Activated B cell treated with CpG ODN at 0.5 μM for 24 hours (primary cell): ENCODE data around the gene IGFN1. TPM values are rescaled to one million over a fixed set of nuclear protein-coding genes. Genes with fewer than 3 reads are reported as not detected.

Source experiments
- ATAC-seq: fragments of 200-7000 bp; cut with Tn5 transposase; one replicate; pipeline ENCODE4 v1.10.0; 2021; ENCODE audit warnings: low read depth, mild to moderate bottlenecking, moderate library complexity
- CTCF ChIA-PET: fragments of 350-600 bp; sonication (Branson Sonifier 250); formaldehyde crosslinking; loops from one replicate; lab custom pipeline; 2021; ENCODE audit warnings: antibody characterized with exemption; lab: Charles Lee
- POLR2A ChIA-PET: fragments of 350-600 bp; sonication (Branson Sonifier 250); formaldehyde crosslinking; loops from one replicate; lab custom pipeline; 2021; ENCODE audit warnings: antibody characterized with exemption; lab: Charles Lee
- DNase-seq: peaks from one replicate; pipeline ENCODE4 v3.0.0; 2022
- H3K27ac Mint-ChIP-seq: one replicate; pipeline ENCODE4 v1.8.0; 2020; ENCODE audit warnings: mixed read lengths
- H3K27me3 Mint-ChIP-seq: one replicate; pipeline ENCODE4 v1.8.0; 2021; ENCODE audit warnings: mixed read lengths
- H3K36me3 Mint-ChIP-seq: one replicate; pipeline ENCODE4 v1.8.0; 2021; ENCODE audit warnings: low read depth, mixed read lengths
- H3K4me1 Mint-ChIP-seq: one replicate; pipeline ENCODE4 v1.8.0; 2021; ENCODE audit warnings: mixed read lengths
- H3K4me3 Mint-ChIP-seq: one replicate; pipeline ENCODE4 v1.8.0; 2020; ENCODE audit warnings: mild to moderate bottlenecking, mixed read lengths
- H3K9me3 Mint-ChIP-seq: one replicate; pipeline ENCODE4 v1.8.0; 2020; ENCODE audit warnings: mixed read lengths
- CTCF ChIP-seq: fragments of 200-600 bp; IDR thresholded peaks from one replicate; pipeline ENCODE4 v1.8.0; 2022; ENCODE audit warnings: antibody characterized with exemption, mild to moderate bottlenecking
- intact Hi-C: fragments of 100-400 bp; cut with micrococcal nuclease; formaldehyde crosslinking; loops from one replicate; pipeline ENCODE4 v1.15.1; 2024
- total RNA-seq: library from RNA; stranded (reverse); gene quantifications from 2 replicates; pipeline ENCODE4 v1.2.3, GENCODE V29; 2022

IGFN1 gene
- total RNA-seq, 1 donor from 2014 or later, result not detected

DNA sequence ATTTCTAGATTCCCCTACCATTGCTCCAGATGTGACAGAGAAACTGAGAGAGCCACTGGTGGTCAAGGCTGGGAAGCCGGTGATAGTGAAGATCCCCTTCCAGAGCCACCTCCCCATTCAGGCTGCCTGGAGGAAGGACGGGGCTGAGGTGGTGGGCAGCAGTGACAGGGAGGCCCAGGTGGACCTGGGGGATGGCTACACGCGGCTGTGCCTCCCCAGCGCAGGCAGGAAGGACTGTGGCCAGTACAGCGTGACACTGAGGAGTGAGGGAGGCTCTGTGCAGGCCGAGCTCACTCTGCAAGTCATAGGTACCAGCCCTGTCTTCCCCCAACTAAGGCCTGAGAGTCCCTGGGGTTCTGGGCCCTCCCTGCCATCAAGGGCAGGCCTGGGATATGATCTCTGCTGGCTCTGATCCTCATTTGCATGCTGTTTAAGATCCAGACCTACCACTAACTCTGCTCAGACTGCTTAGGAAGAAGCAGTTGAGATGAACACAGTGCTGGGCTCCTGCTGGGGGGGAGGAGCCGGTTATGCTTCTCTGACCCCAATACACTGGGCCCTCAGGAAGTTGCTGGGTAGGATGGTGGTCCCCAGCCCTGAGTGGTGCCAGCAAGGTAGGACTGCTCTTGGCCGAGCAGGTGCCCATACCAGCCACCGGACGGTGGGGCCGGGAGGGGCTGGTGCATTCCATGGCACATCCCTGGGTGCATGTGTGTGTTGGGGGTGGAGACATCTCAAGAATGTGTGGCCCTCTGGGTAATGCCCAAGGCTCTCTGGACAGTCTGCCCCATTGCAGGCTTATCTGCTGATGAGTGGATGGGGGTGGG is 25.1 kb downstream of the IGFN1 start:
- intact Hi-C loops, result no loop called here
- no peaks in the 10 kb centered on the region for H3K4me1 Mint-ChIP-seq
- H3K9me3 Mint-ChIP-seq, result no peaks in the 10 kb centered on the region
- ChIA-PET CTCF (no interaction called here), POLR2A (no interaction called here)
- no peaks in the 10 kb centered on the region for H3K36me3 Mint-ChIP-seq
- TF ChIP-seq CTCF, result no peak
- H3K27me3 Mint-ChIP-seq, result peaks cover 5% of the 10 kb centered on the region
- H3K4me3 Mint-ChIP-seq, result no peak overlapping the region
- no peak for DNase-seq
- no peak for ATAC-seq
- H3K27ac Mint-ChIP-seq, result no peak overlapping the region

DNA sequence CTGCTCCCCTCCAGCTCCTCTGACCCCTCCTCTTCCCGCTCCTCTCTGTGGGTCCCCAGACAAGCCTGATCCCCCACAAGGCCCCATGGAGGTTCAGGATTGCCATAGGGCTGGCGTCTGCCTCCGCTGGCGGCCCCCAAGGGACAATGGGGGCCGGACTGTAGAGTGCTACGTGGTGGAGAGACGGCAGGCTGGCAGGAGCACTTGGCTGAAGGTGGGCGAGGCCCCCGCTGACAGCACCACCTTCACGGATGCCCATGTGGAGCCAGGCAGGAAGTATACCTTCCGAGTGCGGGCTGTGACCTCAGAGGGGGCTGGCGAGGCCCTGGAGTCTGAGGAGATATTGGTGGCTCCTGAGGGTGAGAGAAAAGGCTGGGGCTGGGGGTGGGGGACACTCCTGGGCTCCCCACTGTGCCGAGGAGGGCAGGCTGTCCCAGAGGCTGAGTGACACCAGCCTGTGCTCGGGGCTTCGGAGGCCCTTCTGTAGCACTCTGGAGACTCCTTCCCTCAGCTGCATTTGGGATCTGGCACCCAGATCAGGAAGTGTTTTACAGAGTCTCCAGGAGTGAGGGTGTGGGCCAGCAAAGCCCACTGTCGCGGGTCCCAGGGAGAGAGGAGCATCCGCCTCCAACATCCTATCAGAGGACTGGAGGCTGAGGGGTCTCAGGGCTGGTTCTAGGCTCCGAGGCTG is 25.9 kb downstream of the IGFN1 start:
- no peak for ATAC-seq
- POLR2A ChIA-PET, result no interaction called here
- no peaks in the 10 kb centered on the region for H3K4me1 Mint-ChIP-seq
- no peak overlapping the region for H3K27ac Mint-ChIP-seq
- no peaks in the 10 kb centered on the region for H3K9me3 Mint-ChIP-seq
- H3K27me3 Mint-ChIP-seq, result peaks cover 4% of the 10 kb centered on the region
- CTCF ChIA-PET, result no interaction called here
- H3K4me3 Mint-ChIP-seq, result no peak overlapping the region
- H3K36me3 Mint-ChIP-seq, result no peaks in the 10 kb centered on the region
- no peak for TF ChIP-seq CTCF
- intact Hi-C loops, result no loop called here
- DNase-seq, result no peak

GRCh38 chr1:201217146-201217545 is 26.5 kb downstream of the IGFN1 start:
- H3K9me3 Mint-ChIP-seq, result no peaks in the 10 kb centered on the region
- DNase-seq, result no peak
- H3K36me3 Mint-ChIP-seq, result no peaks in the 10 kb centered on the region
- ChIA-PET CTCF (no interaction called here), POLR2A (no interaction called here)
- H3K27me3 Mint-ChIP-seq, result no peaks in the 10 kb centered on the region
- ATAC-seq, result no peak
- intact Hi-C loops, result no loop called here
- no peak overlapping the region for H3K4me3 Mint-ChIP-seq
- no peak overlapping the region for H3K27ac Mint-ChIP-seq
- no peak for TF ChIP-seq CTCF
- H3K4me1 Mint-ChIP-seq, result no peaks in the 10 kb centered on the region

DNA sequence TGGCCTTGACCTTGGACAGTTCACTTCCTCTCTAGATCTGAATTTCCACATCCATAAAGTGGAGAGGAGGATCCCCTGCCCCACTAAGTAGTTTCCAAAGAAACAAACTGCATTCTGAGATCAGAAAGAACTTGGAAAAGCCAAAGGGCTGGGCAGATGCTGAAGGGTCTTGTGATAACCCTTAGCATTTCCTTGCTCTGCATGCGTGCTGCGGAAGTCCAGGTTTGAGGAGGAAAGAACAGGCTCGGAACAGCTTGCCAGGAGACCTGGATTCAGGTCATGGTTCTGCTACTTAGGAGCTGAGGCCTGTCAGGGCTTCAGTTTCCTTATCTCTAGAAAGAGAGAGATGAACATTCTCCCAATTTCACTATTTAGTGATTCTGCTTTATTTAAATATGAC is 27.2 kb downstream of the IGFN1 start:
- Mint-ChIP-seq H3K4me1 (no peaks in the 10 kb centered on the region), H3K4me3 (no peak overlapping the region), H3K9me3 (no peaks in the 10 kb centered on the region), H3K27me3 (no peaks in the 10 kb centered on the region), H3K36me3 (no peaks in the 10 kb centered on the region), H3K27ac (no peak overlapping the region)
- intact Hi-C loops, result no loop called here
- ChIA-PET CTCF (no interaction called here), POLR2A (no interaction called here)
- ATAC-seq (no peak), DNase-seq (no peak)
- TF ChIP-seq CTCF, result no peak

GRCh38 chr1:201218409-201218808 is 27.8 kb downstream of the IGFN1 start:
- ATAC-seq, result no peak
- no peaks in the 10 kb centered on the region for H3K9me3 Mint-ChIP-seq
- ChIA-PET POLR2A (no interaction called here), CTCF (no interaction called here)
- no peak overlapping the region for H3K4me3 Mint-ChIP-seq
- DNase-seq, result no peak
- H3K27me3 Mint-ChIP-seq, result no peaks in the 10 kb centered on the region
- no peaks in the 10 kb centered on the region for H3K36me3 Mint-ChIP-seq
- no peak overlapping the region for H3K27ac Mint-ChIP-seq
- TF ChIP-seq CTCF, result no peak
- intact Hi-C loops, result no loop called here
- no peaks in the 10 kb centered on the region for H3K4me1 Mint-ChIP-seq
